B cell (primary cell): ENCODE results near the gene AGXT2. TPM values are rescaled to one million over a fixed set of nuclear protein-coding genes. Genes with fewer than 3 reads are reported as not detected.

Experiments
- ATAC-seq: fragments of 200-7000 bp; cut with Tn5 transposase; one replicate; pipeline ENCODE4 v1.10.0; 2021; ENCODE audit warnings: low read depth, mild to moderate bottlenecking, moderate number of reproducible peaks, moderate library complexity
- CTCF ChIA-PET: fragments of 350-600 bp; sonication (Branson Sonifier 250); formaldehyde crosslinking; loops from one replicate; lab custom pipeline; 2021; ENCODE audit warnings: antibody characterized with exemption, inconsistent platforms; lab: Charles Lee
- POLR2A ChIA-PET: fragments of 350-600 bp; sonication (Branson Sonifier 250); formaldehyde crosslinking; loops from one replicate; lab custom pipeline; 2021; ENCODE audit warnings: antibody characterized with exemption; lab: Charles Lee
- DNase-seq: peaks from one replicate; pipeline ENCODE4 v3.0.0; 2013
- H2AFZ ChIP-seq: 2 replicates; pipeline ENCODE4 v1.6.1; 2012; ENCODE audit warnings: mild to moderate bottlenecking, low read depth, low read length; ENCODE audit not compliant: insufficient read depth, poor library complexity, severe bottlenecking
- H3K27ac ChIP-seq, 2 donors: 1 replicate in 1 of 2; 2 replicates in 1 of 2; pipeline ENCODE4 v1.5.1; 2012 to 2013; ENCODE audit warnings: low read length in 2 of 2, mild to moderate bottlenecking in 2 of 2, moderate library complexity in 1 of 2
- H3K27me3 ChIP-seq, 4 experiments: fragments of 200-600 bp in 1 of 4; sonication (generic) in 1 of 4; replicated peaks in 1 of 4; 1 replicate in 2 of 4; 2 replicates in 2 of 4; pipeline versions ENCODE4 v1.6.1 to v1.7.0; 2013 to 2016; ENCODE audit warnings: low read length in 3 of 4, mild to moderate bottlenecking in 2 of 4, mixed read lengths in 1 of 4, moderate library complexity in 1 of 4; ENCODE audit not compliant: insufficient read depth in 4 of 4, control insufficient read depth in 3 of 4; ENCODE audit errors: control extremely low read depth in 1 of 4
- H3K36me3 ChIP-seq, 2 experiments: replicated peaks in 1 of 2; 1 replicate in 1 of 2; 2 replicates in 1 of 2; pipeline versions ENCODE4 v1.6.1 to v1.7.1; 2013; ENCODE audit warnings: low read length in 1 of 2; ENCODE audit not compliant: insufficient read depth in 2 of 2, control insufficient read depth in 1 of 2; ENCODE audit errors: control extremely low read depth in 1 of 2, extremely low read depth in 1 of 2
- H3K4me1 ChIP-seq, 2 donors: fragments of 200-600 bp in 1 of 2; sonication (generic) in 1 of 2; 1 replicate in 1 of 2; 2 replicates in 1 of 2; pipeline versions ENCODE4 v1.5.1 to v1.6.1; 2013 to 2017; ENCODE audit warnings: low read length in 2 of 2; ENCODE audit not compliant: control insufficient read depth in 2 of 2, insufficient read depth in 2 of 2
- H3K4me2 ChIP-seq: replicated peaks from 2 replicates; pipeline ENCODE3; 2012; ENCODE audit warnings: mild to moderate bottlenecking, low read depth, low read length; ENCODE audit not compliant: poor library complexity, severe bottlenecking
- H3K4me3 ChIP-seq, 5 experiments: fragments of 200-600 bp in 1 of 5; sonication (generic) in 1 of 5; 1 replicate in 3 of 5; 2 replicates in 2 of 5; pipeline versions ENCODE4 v1.5.1 to v1.7.0; 2011 to 2016; ENCODE audit warnings: low read length in 4 of 5, mild to moderate bottlenecking in 4 of 5, low read depth in 2 of 5, control low read depth in 1 of 5, moderate library complexity in 1 of 5; ENCODE audit not compliant: insufficient read depth in 1 of 5; ENCODE audit errors: control extremely low read depth in 1 of 5, extremely low read depth in 1 of 5
- H3K79me2 ChIP-seq: fragments of 200-600 bp; sonication (generic); one replicate; pipeline ENCODE4 v1.6.0; 2016; ENCODE audit warnings: low read length; ENCODE audit not compliant: control insufficient read depth, insufficient read depth
- H3K9ac ChIP-seq: fragments of 200-600 bp; sonication (generic); 2 replicates; pipeline ENCODE4 v1.6.1; 2017; ENCODE audit warnings: mild to moderate bottlenecking, low read length, moderate library complexity
- H3K9me3 ChIP-seq, 3 donors: one replicate each; pipeline versions ENCODE4 v1.6.1 to v1.7.1; 2013; ENCODE audit warnings: low read length in 2 of 3; ENCODE audit not compliant: control insufficient read depth in 2 of 3, insufficient read depth in 1 of 3; ENCODE audit errors: control extremely low read depth in 1 of 3
- H4K20me1 ChIP-seq: 2 replicates; pipeline ENCODE4 v1.6.0; 2012; ENCODE audit warnings: mild to moderate bottlenecking, low read length; ENCODE audit not compliant: insufficient read depth, control insufficient read depth, poor library complexity, severe bottlenecking
- H3K27ac Mint-ChIP-seq: one replicate; pipeline ENCODE4 v1.8.0; 2021; ENCODE audit warnings: mixed read lengths
- H3K27me3 Mint-ChIP-seq: one replicate; pipeline ENCODE4 v1.8.0; 2021; ENCODE audit warnings: mixed read lengths
- H3K4me1 Mint-ChIP-seq: one replicate; pipeline ENCODE4 v1.8.0; 2021; ENCODE audit warnings: mixed read lengths
- H3K4me3 Mint-ChIP-seq: one replicate; pipeline ENCODE4 v1.8.0; 2021; ENCODE audit warnings: mixed read lengths
- H3K9me3 Mint-ChIP-seq: one replicate; pipeline ENCODE4 v1.8.0; 2022; ENCODE audit warnings: mixed read lengths; ENCODE audit not compliant: insufficient read depth
- EZH2 ChIP-seq: IDR thresholded peaks from 2 replicates; pipeline ENCODE4 v1.6.1; 2012; ENCODE audit warnings: borderline replicate concordance, low read depth, mild to moderate bottlenecking, moderate library complexity, low read length; ENCODE audit not compliant: insufficient read depth, poor library complexity, severe bottlenecking
- WGBS: methylation state at CpG from one replicate; pipeline ENCODE4 v1.1.5; 2013; ENCODE audit warnings: missing lambda C conversion rate; ENCODE audit not compliant: insufficient coverage; 5-methylcytosine and 5-hydroxymethylcytosine counted together
- intact Hi-C: fragments of 100-400 bp; cut with micrococcal nuclease; formaldehyde crosslinking; loops from one replicate; pipeline ENCODE4 v1.10.0; 2022
- polyA plus RNA-seq: library from polyadenylated mRNA; depleted of rRNA; stranded (reverse); fragments of >200 nt; gene quantifications from 2 replicates; pipeline ENCODE4 v1.2.3, GENCODE V29; 2012
- total RNA-seq, 2 donors: library from RNA; stranded (reverse); fragments of 120-200 nt in 1 of 2; gene quantifications; 1 replicate in 1 of 2; 2 replicates in 1 of 2; pipeline versions ENCODE4 v1.2.3 to v1.2.4, GENCODE V29; 2013 to 2022
- TF ChIP-seq, protein P1 (sequence below): fragments of 200-600 bp; IDR thresholded peaks from one replicate; pipeline ENCODE4 v1.8.0; 2022; ENCODE audit warnings: antibody characterized with exemption, mild to moderate bottlenecking

Gene AGXT2
- total and polyA plus RNA-seq, 2 donors (not counting 1 experiment from before 2014, with no cell fraction given) = not detected

DNA sequence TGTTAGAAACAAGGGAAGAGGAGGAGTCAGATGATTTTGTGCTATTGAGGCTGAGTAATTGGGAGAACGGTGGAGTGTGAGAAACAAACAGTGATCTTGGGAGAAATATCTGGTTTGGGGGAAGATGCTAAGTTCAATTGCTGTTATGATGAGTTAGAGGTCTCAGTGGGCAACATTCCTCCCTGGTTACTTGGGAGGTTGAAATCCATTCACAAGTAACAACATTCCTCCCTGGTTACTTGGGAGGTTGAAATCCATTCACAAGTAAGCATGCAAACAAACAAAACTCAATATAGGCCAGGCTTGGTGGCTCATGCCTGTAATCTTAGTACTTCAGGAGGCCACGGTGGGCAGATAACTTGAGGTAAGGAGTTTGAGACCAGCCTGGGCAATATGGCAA, 38.7 kb downstream of the AGXT2 start:
- no peak overlapping the region for H3K27ac ChIP-seq
- H3K27me3 ChIP-seq = peaks cover 0 to 8% (median 4%) of the 10 kb centered on the region in 4 experiments
- no peak overlapping the region for H3K4me2 ChIP-seq
- DNase-seq (no peak), ATAC-seq (no peak)
- intact Hi-C loops = no loop called here
- no peaks in the 10 kb centered on the region for H3K79me2 ChIP-seq
- H3K27me3 Mint-ChIP-seq = peaks cover 38% of the 10 kb centered on the region
- no peaks in the 10 kb centered on the region for H3K4me1 ChIP-seq
- H3K9ac ChIP-seq = no peak overlapping the region
- CTCF ChIA-PET = no interaction called here
- no peaks in the 10 kb centered on the region for H3K36me3 ChIP-seq
- WGBS = 64% methylated on average over 1 of the region's 2 CpGs
- POLR2A ChIA-PET = no interaction called here
- H3K4me3 ChIP-seq = no peak overlapping the region
- no peak overlapping the region for H3K27ac Mint-ChIP-seq
- H4K20me1 ChIP-seq = no peaks in the 10 kb centered on the region
- TF ChIP-seq EZH2 = no peak
- no peaks in the 10 kb centered on the region for H3K9me3 Mint-ChIP-seq
- no peak overlapping the region for H2AFZ ChIP-seq
- H3K4me3 Mint-ChIP-seq = no peak overlapping the region
- no peaks in the 10 kb centered on the region for H3K9me3 ChIP-seq
- H3K4me1 Mint-ChIP-seq = no peaks in the 10 kb centered on the region

GRCh38 chr5:35004771-35005170, 43.0 kb downstream of the AGXT2 start:
- no peak overlapping the region for H3K27ac ChIP-seq
- H3K9me3 Mint-ChIP-seq = no peaks in the 10 kb centered on the region
- no peaks in the 10 kb centered on the region for H3K4me1 ChIP-seq
- 100% methylated on average over 1 of the region's 1 CpG for WGBS
- H3K27me3 Mint-ChIP-seq = peaks cover 41% of the 10 kb centered on the region
- H3K27me3 ChIP-seq = peaks cover 0 to 11% (median 5%) of the 10 kb centered on the region in 4 experiments
- no peak overlapping the region for H2AFZ ChIP-seq
- ATAC-seq = no peak
- ChIA-PET CTCF (interaction anchor here (2.1 kb wide), 1 partner anchor 482 kb away, joined by 22 read pairs; no protein-coding TSS in a partner anchor), POLR2A (no interaction called here)
- no peaks in the 10 kb centered on the region for H3K36me3 ChIP-seq
- no peak overlapping the region for H3K4me3 ChIP-seq
- no peak overlapping the region for H3K4me3 Mint-ChIP-seq
- intact Hi-C loops = no loop called here
- H3K27ac Mint-ChIP-seq = no peak overlapping the region
- DNase-seq = no peak
- H4K20me1 ChIP-seq = no peaks in the 10 kb centered on the region
- H3K4me1 Mint-ChIP-seq = no peaks in the 10 kb centered on the region
- peaks cover 0 to 3% (median 0%) of the 10 kb centered on the region in 3 donors for H3K9me3 ChIP-seq
- no peak overlapping the region for H3K4me2 ChIP-seq
- H3K9ac ChIP-seq = no peak overlapping the region
- TF ChIP-seq EZH2 = no peak
- TF ChIP-seq, protein P1, sequence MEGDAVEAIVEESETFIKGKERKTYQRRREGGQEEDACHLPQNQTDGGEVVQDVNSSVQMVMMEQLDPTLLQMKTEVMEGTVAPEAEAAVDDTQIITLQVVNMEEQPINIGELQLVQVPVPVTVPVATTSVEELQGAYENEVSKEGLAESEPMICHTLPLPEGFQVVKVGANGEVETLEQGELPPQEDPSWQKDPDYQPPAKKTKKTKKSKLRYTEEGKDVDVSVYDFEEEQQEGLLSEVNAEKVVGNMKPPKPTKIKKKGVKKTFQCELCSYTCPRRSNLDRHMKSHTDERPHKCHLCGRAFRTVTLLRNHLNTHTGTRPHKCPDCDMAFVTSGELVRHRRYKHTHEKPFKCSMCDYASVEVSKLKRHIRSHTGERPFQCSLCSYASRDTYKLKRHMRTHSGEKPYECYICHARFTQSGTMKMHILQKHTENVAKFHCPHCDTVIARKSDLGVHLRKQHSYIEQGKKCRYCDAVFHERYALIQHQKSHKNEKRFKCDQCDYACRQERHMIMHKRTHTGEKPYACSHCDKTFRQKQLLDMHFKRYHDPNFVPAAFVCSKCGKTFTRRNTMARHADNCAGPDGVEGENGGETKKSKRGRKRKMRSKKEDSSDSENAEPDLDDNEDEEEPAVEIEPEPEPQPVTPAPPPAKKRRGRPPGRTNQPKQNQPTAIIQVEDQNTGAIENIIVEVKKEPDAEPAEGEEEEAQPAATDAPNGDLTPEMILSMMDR = no peak
- no peaks in the 10 kb centered on the region for H3K79me2 ChIP-seq
